K562 (cell line): Measurements from ENCODE around the gene SCFD2. TPM values are rescaled to one million over a fixed set of nuclear protein-coding genes. Genes with fewer than 3 reads are reported as not detected.

Experiments
- DLX4 ChIP-seq: fragments of 250-450 bp; sonication (Bioruptor Pico); IDR thresholded peaks from 2 replicates; pipeline ENCODE4 v1.6.1; 2021; ENCODE audit warnings: mild to moderate bottlenecking
- LARP7 ChIP-seq: fragments of 450-650 bp; IDR thresholded peaks from 2 replicates; pipeline ENCODE4 v1.6.1; 2016
- MBD2 ChIP-seq: sonication (generic); IDR thresholded peaks from 2 replicates; pipeline ENCODE4 v1.6.1; 2016; ENCODE audit warnings: low read depth, borderline replicate concordance
- PTBP1 ChIP-seq: fragments of 200-400 bp; formaldehyde crosslinking; IDR thresholded peaks from 2 replicates; pipeline ENCODE4 v1.6.1; 2017; ENCODE audit warnings: low read depth, low read length
- SMARCA4 ChIP-seq: fragments of 450-650 bp; IDR thresholded peaks from 2 replicates; pipeline ENCODE4 v1.6.1; 2016
- SPI1 ChIP-seq: IDR thresholded peaks from 2 replicates; pipeline ENCODE4 v1.6.1; 2011; ENCODE audit warnings: low read depth, low read length, control low read depth, borderline replicate concordance
- TBP ChIP-seq: optimal IDR thresholded peaks from 2 replicates; pipeline ENCODE3; 2011; ENCODE audit warnings: low read depth, low read length, improper control_type of control experiment
- USF1 ChIP-seq: sonication (generic); formaldehyde crosslinking; IDR thresholded peaks from 2 replicates; pipeline ENCODE4 v1.9.0; 2022; ENCODE audit warnings: mild to moderate bottlenecking, missing genetic modification reagents
- VEZF1 ChIP-seq: fragments of 200-800 bp; sonication (Bioruptor generic); IDR thresholded peaks from 2 replicates; pipeline ENCODE4 v1.6.1; 2017; ENCODE audit warnings: missing genetic modification characterization, missing compliant biosample characterization
- ZSCAN32 ChIP-seq: fragments of 450-650 bp; formaldehyde crosslinking; IDR thresholded peaks from 2 replicates; pipeline ENCODE4 v1.4.0; 2020; ENCODE audit warnings: mild to moderate bottlenecking, moderate library complexity
- polyA plus RNA-seq, 8 experiments: library from polyadenylated mRNA; depleted of rRNA in 4 of 8; stranded (reverse) in 5 of 8; unstranded in 3 of 8; fragments of >200 nt; fragmentation: Nextera tagmentation in 2 of 8; fragmentation: Illumina TruSeq in 1 of 8; extraction: Ambion mirVana in 2 of 8; extraction: Trizol in 1 of 8; gene quantifications; 2 replicates each; pipeline versions ENCODE4 v1.2.1 to v1.2.3, GENCODE V29; 2011 to 2014; ENCODE audit warnings: inconsistent platforms in 1 of 8, missing spikeins in 1 of 8
- total RNA-seq, 7 experiments: library from RNA; depleted of rRNA in 6 of 7; stranded (reverse); fragments of >200 nt in 6 of 7; fragmentation: Illumina TruSeq in 2 of 7; extraction: Trizol in 2 of 7; gene quantifications; 2 replicates each; pipeline versions ENCODE4 v1.2.1 to v1.2.3, GENCODE V29; 2011 to 2021; ENCODE audit warnings: low replicate concordance in 1 of 7
- TF ChIP-seq, protein P1 (sequence below): sonication (generic); formaldehyde crosslinking; IDR thresholded peaks from 2 replicates; pipeline ENCODE4 v1.8.1; 2023; ENCODE audit warnings: mild to moderate bottlenecking, missing genetic modification reagents
- TF ChIP-seq, protein P2 (sequence below): IDR thresholded peaks from 2 replicates; pipeline ENCODE4 v1.6.1; 2014; ENCODE audit warnings: antibody characterized with exemption
- TF ChIP-seq, protein P3 (sequence below): fragments of 450-650 bp; formaldehyde crosslinking; IDR thresholded peaks from 2 replicates; pipeline ENCODE4 v1.4.0; 2022; ENCODE audit warnings: missing genetic modification characterization

SCFD2 gene
- total and polyA plus RNA-seq, 9 of the 15 experiments (the other 6 are each of a cell fraction or from before 2014, with no cell fraction given), result 5.7 to 30.3 (median 22.8) TPM

DNA sequence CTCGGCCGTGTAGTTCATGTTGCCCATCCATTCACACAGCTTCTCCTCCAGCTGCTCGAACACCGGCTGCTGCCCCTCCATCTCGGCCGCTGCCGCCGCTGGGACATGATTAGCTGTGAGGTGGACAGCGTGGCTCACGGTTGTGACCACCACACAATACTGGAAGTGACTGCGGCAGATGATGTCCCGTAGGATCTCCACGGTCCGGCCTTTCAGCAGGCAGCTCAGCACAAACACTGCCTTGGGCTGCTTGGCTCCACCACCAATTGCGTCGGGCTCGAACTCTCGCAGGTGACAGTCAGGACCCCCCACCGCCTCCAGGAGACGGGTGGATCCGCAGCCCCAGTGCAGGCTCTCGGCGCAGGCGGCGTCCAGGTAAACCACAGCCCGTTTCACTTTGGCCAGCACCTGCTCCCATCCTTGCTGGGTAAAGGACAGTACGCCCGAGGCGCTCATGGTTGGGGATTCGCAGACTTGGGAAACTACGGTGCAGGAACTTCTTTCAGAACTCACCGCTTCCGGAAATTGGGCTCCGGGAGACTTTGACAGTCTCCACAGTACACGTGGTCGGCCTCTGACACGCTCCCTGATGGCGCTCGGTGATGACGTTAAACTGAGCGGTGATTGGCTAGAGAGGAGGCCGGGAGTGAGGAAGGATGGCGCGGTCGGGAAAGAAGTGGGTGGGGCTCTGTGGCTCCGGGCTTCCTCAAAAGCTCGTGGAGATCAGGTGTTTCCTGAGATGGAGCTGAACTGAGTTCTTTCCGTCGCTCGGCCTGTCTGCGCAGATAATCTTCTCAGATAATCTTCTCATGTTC is at the start of gene SCFD2 (continued):
- TF ChIP-seq VEZF1 (CRISPR knock-in tag), result peak; percentile 55; the same call in 1 of the 2 replicates
- no peak for TF ChIP-seq PTBP1
- TF ChIP-seq, protein P1, sequence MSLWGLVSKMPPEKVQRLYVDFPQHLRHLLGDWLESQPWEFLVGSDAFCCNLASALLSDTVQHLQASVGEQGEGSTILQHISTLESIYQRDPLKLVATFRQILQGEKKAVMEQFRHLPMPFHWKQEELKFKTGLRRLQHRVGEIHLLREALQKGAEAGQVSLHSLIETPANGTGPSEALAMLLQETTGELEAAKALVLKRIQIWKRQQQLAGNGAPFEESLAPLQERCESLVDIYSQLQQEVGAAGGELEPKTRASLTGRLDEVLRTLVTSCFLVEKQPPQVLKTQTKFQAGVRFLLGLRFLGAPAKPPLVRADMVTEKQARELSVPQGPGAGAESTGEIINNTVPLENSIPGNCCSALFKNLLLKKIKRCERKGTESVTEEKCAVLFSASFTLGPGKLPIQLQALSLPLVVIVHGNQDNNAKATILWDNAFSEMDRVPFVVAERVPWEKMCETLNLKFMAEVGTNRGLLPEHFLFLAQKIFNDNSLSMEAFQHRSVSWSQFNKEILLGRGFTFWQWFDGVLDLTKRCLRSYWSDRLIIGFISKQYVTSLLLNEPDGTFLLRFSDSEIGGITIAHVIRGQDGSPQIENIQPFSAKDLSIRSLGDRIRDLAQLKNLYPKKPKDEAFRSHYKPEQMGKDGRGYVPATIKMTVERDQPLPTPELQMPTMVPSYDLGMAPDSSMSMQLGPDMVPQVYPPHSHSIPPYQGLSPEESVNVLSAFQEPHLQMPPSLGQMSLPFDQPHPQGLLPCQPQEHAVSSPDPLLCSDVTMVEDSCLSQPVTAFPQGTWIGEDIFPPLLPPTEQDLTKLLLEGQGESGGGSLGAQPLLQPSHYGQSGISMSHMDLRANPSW, result no peak
- no peak for TF ChIP-seq DLX4 (CRISPR knock-in tag)
- TF ChIP-seq, protein P2, sequence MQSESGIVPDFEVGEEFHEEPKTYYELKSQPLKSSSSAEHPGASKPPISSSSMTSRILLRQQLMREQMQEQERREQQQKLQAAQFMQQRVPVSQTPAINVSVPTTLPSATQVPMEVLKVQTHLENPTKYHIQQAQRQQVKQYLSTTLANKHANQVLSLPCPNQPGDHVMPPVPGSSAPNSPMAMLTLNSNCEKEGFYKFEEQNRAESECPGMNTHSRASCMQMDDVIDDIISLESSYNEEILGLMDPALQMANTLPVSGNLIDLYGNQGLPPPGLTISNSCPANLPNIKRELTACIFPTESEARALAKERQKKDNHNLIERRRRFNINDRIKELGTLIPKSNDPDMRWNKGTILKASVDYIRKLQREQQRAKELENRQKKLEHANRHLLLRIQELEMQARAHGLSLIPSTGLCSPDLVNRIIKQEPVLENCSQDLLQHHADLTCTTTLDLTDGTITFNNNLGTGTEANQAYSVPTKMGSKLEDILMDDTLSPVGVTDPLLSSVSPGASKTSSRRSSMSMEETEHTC, result no peak
- TF ChIP-seq LARP7, result no peak
- TF ChIP-seq, protein P3, sequence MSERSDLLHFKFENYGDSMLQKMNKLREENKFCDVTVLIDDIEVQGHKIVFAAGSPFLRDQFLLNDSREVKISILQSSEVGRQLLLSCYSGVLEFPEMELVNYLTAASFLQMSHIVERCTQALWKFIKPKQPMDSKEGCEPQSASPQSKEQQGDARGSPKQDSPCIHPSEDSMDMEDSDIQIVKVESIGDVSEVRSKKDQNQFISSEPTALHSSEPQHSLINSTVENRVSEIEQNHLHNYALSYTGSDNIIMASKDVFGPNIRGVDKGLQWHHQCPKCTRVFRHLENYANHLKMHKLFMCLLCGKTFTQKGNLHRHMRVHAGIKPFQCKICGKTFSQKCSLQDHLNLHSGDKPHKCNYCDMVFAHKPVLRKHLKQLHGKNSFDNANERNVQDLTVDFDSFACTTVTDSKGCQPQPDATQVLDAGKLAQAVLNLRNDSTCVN (CRISPR knock-in tag), result no peak
- TF ChIP-seq ZSCAN32, result no peak
- peak; percentile 83 for TF ChIP-seq USF1 (CRISPR knock-in tag)
- TF ChIP-seq TBP, result peak; percentile 44
- TF ChIP-seq MBD2, result peak; percentile 74; the same call in 1 of the 2 replicates
- peak; percentile 90 for TF ChIP-seq SPI1
- TF ChIP-seq SMARCA4, result no peak
